Measurements from ENCODE around the gene LRRC4. TPM values are rescaled to one million over a fixed set of nuclear protein-coding genes. Genes with fewer than 3 reads are reported as not detected.

Gene LRRC4
- total RNA-seq, 1 donor, result 0.72 TPM

DNA sequence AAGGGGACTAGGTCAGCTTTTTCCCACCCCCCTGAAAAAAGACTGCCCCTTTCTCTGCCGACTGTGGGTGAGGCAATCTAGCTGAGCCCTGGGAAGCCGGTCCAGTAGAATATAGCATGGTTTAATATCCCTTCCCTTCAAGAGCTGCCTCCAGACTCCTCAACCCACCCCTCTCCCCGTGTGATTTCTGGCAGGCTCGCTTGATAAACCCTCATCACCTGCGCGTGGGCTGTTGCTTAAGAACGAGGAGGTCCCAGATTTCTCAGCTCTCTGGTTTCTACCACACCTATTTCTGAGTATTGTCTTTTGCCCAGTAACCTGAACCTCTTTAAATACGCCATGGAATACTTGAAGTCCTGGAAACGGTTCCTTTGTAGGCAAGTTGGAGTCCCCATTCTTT is 2.0 kb upstream of the LRRC4 start:
- H3K4me2 ChIP-seq (ENCODE audit: insufficient read depth, low read length), result peak overlapping the region; percentile 78
- no peak for DNase-seq (ENCODE audit: insufficient read length, low spot score, missing footprints)
- TF ChIP-seq, protein P1, sequence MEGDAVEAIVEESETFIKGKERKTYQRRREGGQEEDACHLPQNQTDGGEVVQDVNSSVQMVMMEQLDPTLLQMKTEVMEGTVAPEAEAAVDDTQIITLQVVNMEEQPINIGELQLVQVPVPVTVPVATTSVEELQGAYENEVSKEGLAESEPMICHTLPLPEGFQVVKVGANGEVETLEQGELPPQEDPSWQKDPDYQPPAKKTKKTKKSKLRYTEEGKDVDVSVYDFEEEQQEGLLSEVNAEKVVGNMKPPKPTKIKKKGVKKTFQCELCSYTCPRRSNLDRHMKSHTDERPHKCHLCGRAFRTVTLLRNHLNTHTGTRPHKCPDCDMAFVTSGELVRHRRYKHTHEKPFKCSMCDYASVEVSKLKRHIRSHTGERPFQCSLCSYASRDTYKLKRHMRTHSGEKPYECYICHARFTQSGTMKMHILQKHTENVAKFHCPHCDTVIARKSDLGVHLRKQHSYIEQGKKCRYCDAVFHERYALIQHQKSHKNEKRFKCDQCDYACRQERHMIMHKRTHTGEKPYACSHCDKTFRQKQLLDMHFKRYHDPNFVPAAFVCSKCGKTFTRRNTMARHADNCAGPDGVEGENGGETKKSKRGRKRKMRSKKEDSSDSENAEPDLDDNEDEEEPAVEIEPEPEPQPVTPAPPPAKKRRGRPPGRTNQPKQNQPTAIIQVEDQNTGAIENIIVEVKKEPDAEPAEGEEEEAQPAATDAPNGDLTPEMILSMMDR (IDR thresholded peaks at IDR 0.05; ENCODE audit: extremely low read depth, low read depth, low read length), result no peak
- no peaks in the 10 kb centered on the region for H3K27me3 ChIP-seq (ENCODE audit: insufficient read depth, low read length)
- H3K9me3 ChIP-seq (ENCODE audit: low read depth, low read length), result no peaks in the 10 kb centered on the region
- peaks cover 6% of the 10 kb centered on the region for H3K4me1 ChIP-seq (ENCODE audit: insufficient read depth, low read length)
- peaks cover 4% of the 10 kb centered on the region for H3K36me3 ChIP-seq (ENCODE audit: insufficient read depth, low read length)
- H2AFZ ChIP-seq (ENCODE audit: low read length), result no peak overlapping the region
- peaks cover 23% of the 10 kb centered on the region for H3K79me2 ChIP-seq (ENCODE audit: insufficient read depth, low read length)
- H3K27ac ChIP-seq (ENCODE audit: low read depth, low read length), result no peak overlapping the region
- H4K20me1 ChIP-seq (ENCODE audit: insufficient read depth, low read length), result peaks cover 68% of the 10 kb centered on the region
- H3K4me3 ChIP-seq (ENCODE audit: insufficient read depth, low read length), result no peak overlapping the region

DNA sequence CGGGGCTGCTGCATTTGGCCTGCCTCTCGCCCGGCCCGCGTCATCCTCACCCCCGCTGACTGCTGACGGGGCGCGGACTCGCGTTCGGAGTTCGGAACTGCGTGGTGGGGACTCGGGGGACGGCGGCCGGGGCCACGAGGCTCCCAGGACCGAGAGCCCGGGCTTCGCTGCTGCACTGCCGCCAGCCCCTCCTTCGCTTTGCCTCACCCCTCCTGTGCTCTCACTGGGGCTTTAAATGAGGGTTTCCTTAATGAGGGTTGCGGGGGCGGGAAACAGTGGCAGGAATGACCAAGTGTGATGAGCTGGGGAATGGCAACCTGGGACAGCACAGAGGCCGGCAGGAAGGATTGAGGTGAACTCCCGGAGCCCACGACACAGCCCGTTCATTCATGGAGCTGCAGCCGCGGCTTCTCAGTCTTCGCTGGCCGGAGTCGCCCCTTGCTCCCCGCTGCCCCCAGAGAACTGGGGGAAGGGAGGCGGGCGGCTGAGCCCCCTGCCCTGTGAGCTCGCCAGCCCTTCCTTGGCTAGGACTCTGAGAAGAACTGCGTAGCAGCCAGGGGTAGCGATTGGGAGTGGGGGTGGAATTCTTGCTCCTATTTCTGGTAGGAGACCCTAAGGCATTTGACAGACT is 1.5 kb upstream of the LRRC4 start:
- Histone ChIP-seq H3K9me3 (ENCODE audit: low read depth, low read length) (no peaks in the 10 kb centered on the region), H3K36me3 (ENCODE audit: insufficient read depth, low read length) (peaks cover 4% of the 10 kb centered on the region), H3K27ac (ENCODE audit: low read depth, low read length) (no peak overlapping the region), H4K20me1 (ENCODE audit: insufficient read depth, low read length) (peaks cover 73% of the 10 kb centered on the region), H3K27me3 (ENCODE audit: insufficient read depth, low read length) (no peaks in the 10 kb centered on the region), H3K79me2 (ENCODE audit: insufficient read depth, low read length) (peaks cover 25% of the 10 kb centered on the region), H3K4me2 (ENCODE audit: insufficient read depth, low read length) (peak overlapping the region; percentile 78), H3K4me3 (ENCODE audit: insufficient read depth, low read length) (peak overlapping the region; percentile 66), H2AFZ (ENCODE audit: low read length) (no peak overlapping the region), H3K4me1 (ENCODE audit: insufficient read depth, low read length) (peaks cover 6% of the 10 kb centered on the region)
- TF ChIP-seq, protein P1 (IDR thresholded peaks at IDR 0.05; ENCODE audit: extremely low read depth, low read depth, low read length), result no peak
- peak; percentile 95 for DNase-seq (ENCODE audit: insufficient read length, low spot score, missing footprints)

DNA sequence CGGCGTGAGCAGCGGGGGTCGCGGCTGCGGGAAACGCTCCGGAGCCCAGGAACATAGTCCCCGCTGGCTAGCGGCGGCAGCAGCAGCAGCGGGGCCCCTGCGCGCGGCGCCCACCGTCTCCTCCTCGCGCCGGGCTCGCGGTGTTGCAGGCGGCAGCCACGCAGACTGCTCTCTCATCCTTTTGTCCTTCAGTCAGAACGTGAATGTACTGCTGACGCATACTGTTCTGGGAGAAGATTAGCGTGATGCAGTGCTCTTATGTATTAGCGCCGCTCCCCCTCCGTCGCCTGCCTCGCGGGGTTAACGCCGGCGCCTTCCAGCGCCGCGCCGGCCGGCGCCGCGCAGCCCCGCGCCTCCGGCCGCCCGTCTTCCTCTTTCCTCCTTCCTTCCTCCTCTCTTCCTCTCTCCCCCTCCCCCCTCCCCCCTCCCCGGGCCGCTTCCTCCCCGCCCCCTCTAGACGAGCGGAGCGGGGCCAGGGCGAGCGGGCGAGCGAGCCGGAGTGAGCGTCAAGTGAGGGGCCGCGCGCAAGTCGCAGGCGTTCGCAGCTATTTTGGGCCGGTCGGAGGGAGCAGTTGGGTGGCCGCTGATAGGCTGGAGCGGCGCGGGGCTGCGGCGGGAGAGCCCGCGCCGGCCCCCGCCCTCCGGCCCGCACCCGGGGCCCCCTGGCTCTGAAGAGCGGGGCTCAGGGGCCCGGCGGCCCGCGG is 816 bp upstream of the LRRC4 start:
- H3K4me1 ChIP-seq (ENCODE audit: insufficient read depth, low read length), result peaks cover 6% of the 10 kb centered on the region
- peaks cover 74% of the 10 kb centered on the region for H4K20me1 ChIP-seq (ENCODE audit: insufficient read depth, low read length)
- peaks cover 4% of the 10 kb centered on the region for H3K36me3 ChIP-seq (ENCODE audit: insufficient read depth, low read length)
- TF ChIP-seq, protein P1 (IDR thresholded peaks at IDR 0.05; ENCODE audit: extremely low read depth, low read depth, low read length), result peak; percentile 30
- H2AFZ ChIP-seq (ENCODE audit: low read length), result no peak overlapping the region
- peak; percentile 100 for DNase-seq (ENCODE audit: insufficient read length, low spot score, missing footprints)
- H3K4me2 ChIP-seq (ENCODE audit: insufficient read depth, low read length), result peak overlapping the region; percentile 78
- peak overlapping the region; percentile 15 for H3K27ac ChIP-seq (ENCODE audit: low read depth, low read length)
- peaks cover 26% of the 10 kb centered on the region for H3K79me2 ChIP-seq (ENCODE audit: insufficient read depth, low read length)
- H3K9me3 ChIP-seq (ENCODE audit: low read depth, low read length), result no peaks in the 10 kb centered on the region
- no peaks in the 10 kb centered on the region for H3K27me3 ChIP-seq (ENCODE audit: insufficient read depth, low read length)
- H3K4me3 ChIP-seq (ENCODE audit: insufficient read depth, low read length), result peak overlapping the region; percentile 66

DNA sequence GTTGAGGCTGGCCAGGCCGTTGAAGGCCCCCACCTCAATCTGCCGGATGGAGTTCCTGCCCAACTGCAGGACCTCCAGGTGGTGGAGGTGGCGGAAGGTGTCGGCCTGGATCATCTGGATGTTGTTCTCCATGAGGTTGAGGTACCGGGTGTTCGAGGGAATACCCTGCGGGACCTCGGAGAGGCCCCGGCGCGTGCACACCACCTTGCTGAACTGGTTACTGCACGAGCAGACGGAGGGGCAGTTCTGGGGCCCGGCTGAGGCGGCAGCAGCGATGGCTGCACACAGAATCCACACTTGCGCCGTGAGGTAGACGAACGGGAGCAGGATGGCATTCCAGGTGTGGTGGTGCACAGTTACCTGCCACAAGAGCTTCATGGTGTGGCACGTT is 979 bp downstream of the LRRC4 start:
- Histone ChIP-seq H3K36me3 (ENCODE audit: insufficient read depth, low read length) (peaks cover 4% of the 10 kb centered on the region), H4K20me1 (ENCODE audit: insufficient read depth, low read length) (peaks cover 74% of the 10 kb centered on the region), H3K27ac (ENCODE audit: low read depth, low read length) (no peak overlapping the region), H3K4me1 (ENCODE audit: insufficient read depth, low read length) (peaks cover 12% of the 10 kb centered on the region), H3K4me3 (ENCODE audit: insufficient read depth, low read length) (no peak overlapping the region), H3K79me2 (ENCODE audit: insufficient read depth, low read length) (peaks cover 26% of the 10 kb centered on the region), H3K4me2 (ENCODE audit: insufficient read depth, low read length) (no peak overlapping the region), H3K27me3 (ENCODE audit: insufficient read depth, low read length) (no peaks in the 10 kb centered on the region), H2AFZ (ENCODE audit: low read length) (no peak overlapping the region), H3K9me3 (ENCODE audit: low read depth, low read length) (no peaks in the 10 kb centered on the region)
- no peak for DNase-seq (ENCODE audit: insufficient read length, low spot score, missing footprints)
- TF ChIP-seq, protein P1 (IDR thresholded peaks at IDR 0.05; ENCODE audit: extremely low read depth, low read depth, low read length), result no peak

All from osteoblast (primary cell).